Measurements from ENCODE around the gene EVI5L.
"Not testable (repeated sequence)": the region's sequence is repeated elsewhere in the genome, so short reads cannot be mapped to it uniquely, and the experiment has no call there.

Gene EVI5L

GRCh38 chr19:7829561-7830271, at the start of gene EVI5L:
TSS of gene EVI5L (plus strand) at chr19:7830218. CDS start at chr19:7846543, 16,325 bp downstream.
- peak; percentile 100 for DNase-seq (ENCODE audit: low read depth)

DNA sequence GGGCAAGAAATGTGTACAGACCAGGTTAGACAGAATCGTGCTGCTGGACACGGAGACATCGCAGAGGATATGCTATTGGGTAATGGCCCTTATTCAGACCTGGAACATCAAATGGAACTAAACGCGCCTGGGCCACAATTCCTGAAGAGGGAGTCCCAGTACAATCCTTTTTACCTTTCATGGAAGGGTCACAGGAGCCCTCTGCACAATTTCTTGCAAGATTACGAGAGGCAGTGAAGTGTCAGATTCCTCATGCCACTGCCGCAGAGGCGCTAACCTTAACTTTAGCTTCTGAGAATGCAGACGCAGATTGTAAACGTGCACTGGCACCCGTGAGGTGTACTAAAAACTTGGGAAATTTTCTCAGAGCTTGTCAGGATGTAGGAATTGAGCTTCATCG, 48.9 kb upstream of the EVI5L start:
- DNase-seq (ENCODE audit: low read depth): no peak

GRCh38 chr19:7783991-7784423, 46.0 kb upstream of the EVI5L start:
- peak; percentile 76 for DNase-seq (ENCODE audit: low read depth)

DNA sequence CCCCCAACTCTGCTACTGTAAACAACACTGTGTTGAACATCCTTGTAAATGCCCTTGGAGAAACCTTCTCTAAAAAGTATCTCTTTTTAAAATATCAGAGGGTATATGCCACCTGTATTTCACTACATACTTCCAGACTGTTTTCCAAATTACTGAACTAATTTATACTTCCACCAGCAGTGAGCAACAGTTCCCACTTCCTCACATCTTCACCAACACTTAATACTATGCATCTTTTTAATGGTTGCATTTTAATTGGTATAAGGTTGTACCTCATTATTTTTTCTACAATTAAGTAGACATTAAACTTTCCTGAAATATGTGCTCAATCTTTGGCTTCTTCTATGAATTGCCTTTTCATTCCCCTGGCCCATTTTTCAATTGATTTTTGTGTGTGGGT, 45.2 kb upstream of the EVI5L start:
- DNase-seq (ENCODE audit: low read depth): no peak

GRCh38 chr19:7787141-7787540, 42.9 kb upstream of the EVI5L start:
- no peak for DNase-seq (ENCODE audit: low read depth)

DNA sequence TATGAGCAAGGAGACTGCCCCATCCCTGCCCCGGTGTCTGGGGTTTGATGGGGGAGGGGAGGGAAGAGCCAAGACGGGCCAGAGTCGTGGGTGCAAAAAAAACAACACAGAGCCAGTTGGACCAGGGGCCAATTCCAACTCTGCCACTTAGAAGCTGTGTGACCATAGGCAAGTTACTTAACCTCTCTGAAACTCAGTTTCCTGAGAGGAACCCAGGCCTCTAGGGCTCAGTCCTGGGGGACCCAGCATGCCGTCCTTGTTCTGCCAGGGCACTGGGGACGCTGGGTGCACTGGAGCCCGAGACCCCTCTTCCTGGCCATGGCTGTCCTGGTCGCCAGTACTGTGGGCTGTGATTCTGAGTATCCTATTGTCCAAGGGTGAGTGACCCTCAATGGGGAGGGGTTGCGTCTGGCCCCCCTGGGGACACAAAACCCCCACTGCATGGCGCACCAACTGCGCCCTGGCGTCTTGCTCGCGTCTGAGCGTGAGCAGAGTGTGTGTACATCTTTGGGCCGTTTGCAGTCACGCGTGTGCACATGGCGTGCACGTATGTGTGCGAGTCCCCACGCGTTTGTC, 42.3 kb upstream of the EVI5L start:
- no peak for DNase-seq (ENCODE audit: low read depth)

GRCh38 chr19:7788178-7788932, 41.7 kb upstream of the EVI5L start:
- DNase-seq (ENCODE audit: low read depth): no peak

DNA sequence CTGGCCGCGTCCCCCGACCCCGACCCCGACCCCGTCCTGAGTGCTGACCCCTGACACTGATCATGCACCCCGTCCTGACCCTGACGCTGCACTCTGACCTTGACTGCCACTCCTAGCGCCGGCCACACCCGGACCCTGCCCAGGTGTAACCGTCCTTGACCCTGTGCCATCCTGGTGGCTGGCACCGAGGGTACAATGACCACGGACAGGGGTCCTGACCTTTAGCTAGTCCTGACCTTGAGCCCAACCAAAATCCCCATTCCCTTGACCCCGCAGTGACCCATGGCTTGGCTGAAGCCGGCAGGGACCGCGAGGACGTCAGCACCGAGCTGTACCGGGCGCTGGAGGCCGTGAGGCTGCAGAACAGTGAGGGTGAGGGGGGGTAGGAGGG, 41.1 kb upstream of the EVI5L start:
- no peak for DNase-seq (ENCODE audit: low read depth)

- DNase-seq (ENCODE audit: low read depth): no peak
Observed at GRCh38 chr19:7789447-7789846, 40.6 kb upstream of the EVI5L start.

DNA sequence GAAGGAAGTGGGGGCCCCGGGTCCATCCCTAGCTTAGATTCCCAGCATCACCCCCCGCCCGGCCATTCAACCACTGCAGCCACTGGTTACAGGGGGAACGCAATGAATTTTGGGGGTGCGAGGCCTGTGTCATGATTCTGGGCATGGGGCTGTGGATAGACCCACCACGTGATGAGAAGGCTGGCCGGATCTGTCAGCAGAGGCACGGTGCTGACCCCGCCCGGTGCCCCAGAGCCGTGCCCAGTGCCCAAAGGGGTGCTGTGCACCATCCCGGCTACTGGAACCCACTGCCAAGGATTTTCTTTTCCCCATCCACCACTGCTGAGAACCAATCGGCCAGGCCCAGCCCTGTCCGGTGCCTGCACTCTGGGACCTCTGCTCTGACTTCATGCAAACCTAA, 39.6 kb upstream of the EVI5L start:
- no peak for DNase-seq (ENCODE audit: low read depth)

GRCh38 chr19:7792281-7792680, 37.7 kb upstream of the EVI5L start:
- peak; percentile 43 for DNase-seq (ENCODE audit: low read depth)

DNA sequence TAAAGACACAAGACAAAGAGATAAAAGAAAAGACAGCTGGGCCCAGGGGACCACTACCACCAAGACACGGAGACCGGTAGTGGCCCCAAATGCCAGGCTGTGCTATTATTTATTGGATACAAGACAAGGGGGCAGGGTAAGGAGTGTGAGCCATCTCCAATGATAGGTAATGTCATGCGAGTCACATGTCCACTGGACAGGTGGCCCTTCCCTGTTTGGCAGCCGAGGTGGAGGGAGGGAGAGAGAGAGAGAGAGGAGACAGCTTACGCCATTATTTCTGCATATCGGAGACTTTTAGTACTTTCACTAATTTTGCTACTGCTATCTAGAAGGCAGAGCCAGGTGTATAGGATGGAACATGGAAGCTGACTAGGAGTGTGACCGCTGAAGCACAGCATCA, 37.3 kb upstream of the EVI5L start:
- DNase-seq (ENCODE audit: low read depth): not testable (repeated sequence)

- DNase-seq (ENCODE audit: low read depth): no peak
Observed at GRCh38 chr19:7793493-7793892, 36.5 kb upstream of the EVI5L start.

DNA sequence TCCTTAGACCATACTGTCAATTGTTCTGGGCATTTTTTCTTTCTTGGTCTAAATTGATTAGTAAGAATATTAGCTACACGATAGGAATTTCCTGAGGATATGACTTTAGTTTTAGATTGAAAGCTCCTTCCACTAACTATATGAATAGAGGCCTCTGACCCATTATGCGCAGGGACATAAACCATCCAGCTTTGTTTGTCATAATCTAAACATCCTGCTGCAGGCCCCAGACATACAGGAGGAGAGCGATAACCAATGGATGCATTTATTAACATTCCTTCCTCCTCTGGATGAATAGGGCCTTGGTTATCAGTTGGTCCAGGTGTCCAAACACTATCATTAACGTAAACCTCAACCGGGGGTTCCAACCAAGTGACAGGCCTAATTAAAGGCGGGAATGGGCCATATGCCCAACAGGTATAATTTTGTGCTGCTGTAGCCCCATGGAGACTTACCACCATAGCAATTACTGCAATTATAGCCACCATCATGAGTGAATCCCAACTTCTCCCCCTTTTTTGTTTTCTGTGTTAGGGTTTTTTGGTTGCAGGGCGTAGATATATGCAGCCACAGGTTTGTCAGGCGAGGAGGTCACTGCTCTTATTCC, 34.4 kb upstream of the EVI5L start:
- no peak for DNase-seq (ENCODE audit: low read depth)

- peak; percentile 82 for DNase-seq (ENCODE audit: low read depth)
Observed at GRCh38 chr19:7799640-7800355, 30.2 kb upstream of the EVI5L start.

- DNase-seq (ENCODE audit: low read depth): no peak
Observed at GRCh38 chr19:7801020-7801570, 28.9 kb upstream of the EVI5L start.

- DNase-seq (ENCODE audit: low read depth): no peak
Observed at GRCh38 chr19:7806234-7806633, 23.8 kb upstream of the EVI5L start.

DNA sequence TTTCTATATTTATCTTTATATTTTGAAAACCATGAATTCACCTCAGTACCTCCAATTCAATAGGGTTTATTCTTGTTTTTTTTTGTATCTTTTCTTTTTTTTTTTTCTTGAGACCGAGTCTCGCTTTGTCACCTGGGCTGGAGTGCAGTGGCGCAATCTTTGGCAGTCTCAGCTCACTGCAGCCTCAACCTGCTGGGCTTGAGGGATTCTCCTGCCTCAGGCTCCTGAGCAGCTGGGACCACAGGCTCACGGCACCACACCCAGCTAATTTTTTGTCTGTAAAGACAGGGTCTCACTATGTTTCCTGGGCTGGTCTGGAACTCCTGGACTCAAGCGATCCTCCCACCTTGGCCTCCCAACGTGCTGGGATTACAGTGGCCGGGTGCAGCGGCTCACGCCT, 23.1 kb upstream of the EVI5L start:
- DNase-seq (ENCODE audit: low read depth): no peak

GRCh38 chr19:7808108-7808507, 21.9 kb upstream of the EVI5L start:
- no peak for DNase-seq (ENCODE audit: low read depth)

DNA sequence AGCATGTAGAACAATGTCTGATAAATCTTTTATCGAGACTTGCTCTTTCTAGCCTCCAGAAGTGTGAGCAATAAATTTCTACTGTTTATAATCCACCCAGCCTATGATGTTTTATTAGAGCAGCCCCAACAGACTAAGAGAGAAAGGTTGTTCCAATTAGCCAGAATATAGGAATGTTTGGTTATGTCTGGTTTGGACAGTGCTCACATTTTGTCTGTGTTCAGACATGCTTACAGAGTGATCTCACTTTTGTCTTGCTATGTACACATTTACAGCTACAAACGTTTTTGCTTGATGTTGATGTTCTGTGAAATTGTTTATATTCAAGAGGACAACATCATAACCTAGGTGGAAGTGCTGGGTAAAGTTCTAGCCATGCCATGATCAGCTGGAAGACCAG, 18.0 kb upstream of the EVI5L start:
- no peak for DNase-seq (ENCODE audit: low read depth)

DNA sequence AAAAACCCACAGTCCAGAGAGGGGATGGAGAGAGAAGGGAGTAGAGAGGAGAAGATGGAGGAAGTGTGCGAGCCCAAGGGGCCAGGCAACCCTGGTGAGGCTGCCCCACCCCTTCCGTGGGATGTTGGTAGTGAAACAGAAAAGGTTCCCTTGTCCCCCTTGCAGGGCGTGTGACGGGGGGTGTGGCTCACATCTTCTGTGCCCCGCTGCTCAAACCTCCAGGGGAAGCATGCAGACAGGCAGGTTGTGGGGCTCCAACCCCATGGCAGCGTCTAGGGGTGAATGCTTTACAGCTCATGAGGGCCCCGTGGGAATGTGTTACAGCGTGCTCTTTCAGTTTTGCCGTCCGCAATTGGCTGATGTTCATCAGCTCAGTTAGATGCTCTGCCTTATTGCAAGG, 14.7 kb upstream of the EVI5L start:
- no peak for DNase-seq (ENCODE audit: low read depth)

DNA sequence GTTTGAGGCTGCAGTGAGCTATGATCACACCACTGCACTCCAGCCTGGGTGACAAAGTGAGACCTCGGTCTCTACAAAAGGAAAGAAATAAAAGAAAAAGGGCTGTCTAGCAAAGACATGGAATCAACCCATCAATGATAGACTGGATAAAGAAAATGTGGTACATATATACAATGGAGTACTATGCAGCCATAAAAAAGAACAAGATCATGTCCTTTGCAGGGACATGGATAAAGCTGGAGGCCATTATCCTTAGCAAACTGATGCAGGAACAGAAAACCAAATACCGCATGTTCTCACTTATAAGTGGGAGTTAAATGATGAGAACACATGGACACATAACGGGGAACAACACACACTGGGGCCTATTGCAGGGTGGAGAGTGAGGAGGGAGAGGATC, 14.0 kb upstream of the EVI5L start:
- not testable (repeated sequence) for DNase-seq (ENCODE audit: low read depth)
